HepG2 (cell line): ENCODE measurements around the gene MYEOV. TPM values are rescaled to one million over a fixed set of nuclear protein-coding genes. Genes with fewer than 3 reads are reported as not detected.

Source experiments
- ATAC-seq: fragments of 200-7000 bp; cut with Tn5 transposase; 3 replicates; pipeline ENCODE4 v1.9.1; 2020; ENCODE audit warnings: mild to moderate bottlenecking, moderate library complexity
- BruUV-seq: library from RNA; stranded (reverse); fragments of 400-500 nt; replicated peaks from 2 replicates; lab custom pipeline; 2021; lab: Mats Ljungman, UMichigan
- CTCF ChIA-PET: fragments of 300-600 bp; formaldehyde crosslinking; extraction: SDS; loops from one replicate; lab custom pipeline; 2021; ENCODE audit warnings: low total read pairs, inconsistent platforms, low intra/inter-chr PET ratio; lab: Yijun Ruan, JAX
- POLR2A ChIA-PET: fragments of 350-600 bp; sonication (Branson Sonifier 250); formaldehyde crosslinking; loops from one replicate; lab custom pipeline; 2020; ENCODE audit warnings: antibody characterized with exemption, inconsistent platforms; lab: Yijun Ruan, JAX
- DNase-seq: peaks from one replicate; pipeline ENCODE4 v3.0.0-alpha.2; 2015; ENCODE audit warnings: low spot score
- FAIRE-seq: peaks from 3 replicates; lab custom pipeline; 2011; peaks lifted over from hg19 to GRCh38; lab: Jason Lieb, UNC
- H2AFZ ChIP-seq: one replicate; pipeline ENCODE4 v1.6.1; 2011; ENCODE audit warnings: low read length, inconsistent platforms
- H3K27ac ChIP-seq: fragments of 300-600 bp; 3 replicates; pipeline ENCODE4 v1.8.0; 2011; ENCODE audit warnings: mixed run types, mild to moderate bottlenecking, mixed read lengths, low read length, inconsistent platforms; ENCODE audit not compliant: insufficient read depth; ENCODE audit errors: extremely low read length
- H3K27me3 ChIP-seq, 2 experiments: fragments of 200-600 bp in 1 of 2; 2 replicates in 1 of 2; 3 replicates in 1 of 2; pipeline versions ENCODE4 v1.6.0 to v1.8.0; 2011; ENCODE audit warnings: low read length in 2 of 2, mild to moderate bottlenecking in 2 of 2, moderate library complexity in 2 of 2, inconsistent platforms in 1 of 2; ENCODE audit not compliant: insufficient read depth in 2 of 2, control insufficient read depth in 1 of 2
- H3K36me3 ChIP-seq, 2 experiments: fragments of 200-600 bp in 1 of 2; replicated peaks in 1 of 2; 2 replicates in 1 of 2; 3 replicates in 1 of 2; pipeline versions ENCODE4 v1.5.1 to v1.8.0; 2011; ENCODE audit warnings: low read length in 2 of 2, inconsistent platforms in 1 of 2; ENCODE audit not compliant: insufficient read depth in 2 of 2, control insufficient read depth in 1 of 2
- H3K4me1 ChIP-seq: 2 replicates; pipeline ENCODE4 v1.5.1; 2012; ENCODE audit warnings: low read length, inconsistent platforms; ENCODE audit not compliant: insufficient read depth
- H3K4me2 ChIP-seq: 2 replicates; pipeline ENCODE4 v1.6.0; 2011; ENCODE audit warnings: low read depth, low read length, inconsistent platforms
- H3K4me3 ChIP-seq, 3 experiments: fragments of 200-600 bp in 1 of 3; sonication (generic), shearing (Covaris generic) in 1 of 3; replicated peaks in 1 of 3; 2 replicates each; pipeline ENCODE4 v1.5.1; 2011 to 2016; ENCODE audit warnings: low read length in 3 of 3, inconsistent platforms in 2 of 3, low read depth in 2 of 3, mild to moderate bottlenecking in 2 of 3, control low read depth in 1 of 3, mixed read lengths in 1 of 3; ENCODE audit not compliant: insufficient read depth in 1 of 3
- H3K79me2 ChIP-seq: one replicate; pipeline ENCODE4 v1.6.1; 2011; ENCODE audit warnings: low read length, inconsistent platforms; ENCODE audit not compliant: insufficient read depth
- H3K9ac ChIP-seq: 2 replicates; pipeline ENCODE4 v1.6.0; 2011; ENCODE audit warnings: mild to moderate bottlenecking, low read depth, low read length, inconsistent platforms; ENCODE audit not compliant: insufficient read depth
- H3K9me3 ChIP-seq: 2 replicates; pipeline ENCODE4 v1.5.1; 2012; ENCODE audit warnings: mild to moderate bottlenecking, low read length
- H4K20me1 ChIP-seq: 2 replicates; pipeline ENCODE4 v1.6.0; 2011; ENCODE audit warnings: inconsistent platforms, mild to moderate bottlenecking, low read length, moderate library complexity; ENCODE audit not compliant: insufficient read depth
- AKAP8 ChIP-seq: sonication (generic); formaldehyde crosslinking; IDR thresholded peaks from 2 replicates; pipeline ENCODE4 v1.5.1; 2020; ENCODE audit warnings: mild to moderate bottlenecking, missing genetic modification reagents
- BORCS8-MEF2B ChIP-seq: sonication (generic); formaldehyde crosslinking; IDR thresholded peaks from 2 replicates; pipeline ENCODE4 v1.8.0; 2022; ENCODE audit warnings: mild to moderate bottlenecking, missing genetic modification reagents
- HOXA7 ChIP-seq: sonication (generic); formaldehyde crosslinking; IDR thresholded peaks from 2 replicates; pipeline ENCODE4 v1.8.1; 2022; ENCODE audit warnings: mild to moderate bottlenecking, missing genetic modification reagents, moderate library complexity
- MXD4 ChIP-seq: IDR thresholded peaks from 2 replicates; pipeline ENCODE4 v1.6.1; 2016; ENCODE audit warnings: mild to moderate bottlenecking, missing biosample characterization, missing genetic modification reagents
- PATZ1 ChIP-seq: sonication (generic); formaldehyde crosslinking; IDR thresholded peaks from 2 replicates; pipeline ENCODE4 v1.4.0; 2020; ENCODE audit warnings: missing genetic modification reagents
- RNF2 ChIP-seq: fragments of 450-650 bp; conservative IDR thresholded peaks from 2 replicates; pipeline ENCODE4 v1.6.1; 2016; ENCODE audit warnings: low read depth
- ZBTB20 ChIP-seq: sonication (generic); formaldehyde crosslinking; IDR thresholded peaks from 2 replicates; pipeline ENCODE4 v1.8.1; 2023; ENCODE audit warnings: missing genetic modification reagents, low read depth, mild to moderate bottlenecking, borderline replicate concordance
- ZNF326 ChIP-seq: sonication (generic); formaldehyde crosslinking; IDR thresholded peaks from 2 replicates; pipeline ENCODE4 v1.4.0; 2020; ENCODE audit warnings: missing genetic modification reagents, borderline replicate concordance
- ZNF335 ChIP-seq: sonication (generic); formaldehyde crosslinking; IDR thresholded peaks from 2 replicates; pipeline ENCODE4 v1.4.0; 2020; ENCODE audit warnings: missing genetic modification reagents
- ZNF550 ChIP-seq: sonication (generic); formaldehyde crosslinking; IDR thresholded peaks from 2 replicates; pipeline ENCODE4 v1.4.0; 2020; ENCODE audit warnings: mild to moderate bottlenecking, missing genetic modification reagents, borderline replicate concordance
- ZNF782 ChIP-seq: sonication (generic); formaldehyde crosslinking; IDR thresholded peaks from 2 replicates; pipeline ENCODE4 v1.4.0; 2020; ENCODE audit warnings: missing genetic modification reagents, mild to moderate bottlenecking, borderline replicate concordance
- WGBS: methylation state at CpG from one replicate; pipeline ENCODE4 v1.1.6; 2017; ENCODE audit warnings: low lambda C conversion rate; 5-methylcytosine and 5-hydroxymethylcytosine counted together
- in situ Hi-C: cut with HindIII; loops from 2 replicates; pipeline ENCODE4 v1.10.0; 2017; ENCODE audit warnings: low pct_unique_long_range_greater_than_20kb; ENCODE audit not compliant: extremely low pct_ligation_motif_present
- intact Hi-C: fragments of 100-400 bp; cut with micrococcal nuclease; formaldehyde crosslinking; loops from one replicate; pipeline ENCODE4 v1.10.0; 2022; ENCODE audit not compliant: unreplicated experiment
- polyA plus RNA-seq, 8 experiments: library from polyadenylated mRNA; depleted of rRNA in 3 of 8; stranded (reverse) in 7 of 8; unstranded in 1 of 8; fragments of >200 nt; fragmentation: Illumina TruSeq in 4 of 8; extraction: Trizol in 4 of 8; gene quantifications; 2 replicates each; pipeline versions ENCODE4 v1.2.1 to v1.2.3, GENCODE V29; 2011 to 2016; ENCODE audit warnings: low read depth in 4 of 8, missing spikeins in 1 of 8, mixed read lengths in 1 of 8; ENCODE audit not compliant: insufficient read depth in 1 of 8
- total RNA-seq, 5 experiments: library from RNA; depleted of rRNA; stranded (reverse); fragments of >200 nt; fragmentation: Illumina TruSeq; extraction: Trizol; gene quantifications; 2 replicates each; pipeline ENCODE4 v1.2.3, GENCODE V29; 2016; ENCODE audit warnings: low read depth in 1 of 5
- TF ChIP-seq, protein P1 (sequence below): sonication (generic); formaldehyde crosslinking; IDR thresholded peaks from 2 replicates; pipeline ENCODE4 v1.8.0; 2022; ENCODE audit warnings: mild to moderate bottlenecking, missing genetic modification reagents, moderate library complexity
- TF ChIP-seq, protein P2 (sequence below): sonication (generic); formaldehyde crosslinking; IDR thresholded peaks from 2 replicates; pipeline ENCODE4 v1.4.0; 2020; ENCODE audit warnings: mild to moderate bottlenecking, missing genetic modification reagents

The MYEOV gene
- total and polyA plus RNA-seq, 2 of the 13 experiments (the other 11 are each of a cell fraction or from before 2014, with no cell fraction given), result 0.33 to 1.8 TPM

DNA sequence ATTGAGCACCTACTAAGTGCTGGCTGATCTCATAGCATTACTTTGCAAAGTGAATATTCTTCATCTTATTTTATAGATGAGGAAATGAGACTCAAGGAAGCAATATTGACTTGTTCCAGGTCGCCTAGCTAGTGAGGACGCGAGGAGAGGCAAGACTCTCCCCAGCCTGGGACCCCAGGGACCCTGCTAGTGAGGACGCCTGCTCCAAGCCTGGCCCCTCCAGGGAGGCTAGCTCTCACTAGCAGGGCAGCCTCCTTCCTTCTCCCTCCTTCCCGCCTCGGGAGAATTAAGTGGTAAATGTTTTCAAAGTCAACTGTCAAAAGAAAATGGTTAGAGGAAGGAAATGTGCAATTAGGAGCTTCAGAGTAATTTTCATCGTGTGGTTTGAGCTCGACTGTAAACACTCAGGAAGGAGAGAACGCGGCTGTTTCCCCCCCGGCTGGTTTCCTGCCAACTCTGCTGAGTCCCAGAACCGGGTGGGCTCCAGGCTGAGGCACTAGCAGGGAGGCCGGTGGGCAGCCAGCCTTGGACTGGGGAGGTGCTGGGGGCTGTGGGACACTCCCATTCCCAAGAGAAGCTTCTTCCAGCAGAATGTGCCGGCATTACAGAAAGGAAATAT, 17.9 kb downstream of the MYEOV start:
- FAIRE-seq (no peak), DNase-seq (no peak), ATAC-seq (no peak)
- CTCF ChIA-PET, result no interaction called here
- Histone ChIP-seq H3K4me1 (no peaks in the 10 kb centered on the region), H3K4me3 (no peak overlapping the region), H2AFZ (no peak overlapping the region), H4K20me1 (no peaks in the 10 kb centered on the region), H3K9me3 (no peaks in the 10 kb centered on the region), H3K27ac (no peak overlapping the region), H3K36me3 (no peaks in the 10 kb centered on the region), H3K79me2 (no peaks in the 10 kb centered on the region), H3K4me2 (no peak overlapping the region), H3K27me3 (peaks cover 8 to 51% of the 10 kb centered on the region in 2 experiments; a peak in 4 of 5 replicates), H3K9ac (no peak overlapping the region)
- intact Hi-C loops (no loop called here), in situ Hi-C loops (no loop called here)
- POLR2A ChIA-PET, result no interaction called here
- no peak for TF ChIP-seq AKAP8 (CRISPR knock-in tag)
- TF ChIP-seq ZBTB20, result no peak
- TF ChIP-seq, protein P1, sequence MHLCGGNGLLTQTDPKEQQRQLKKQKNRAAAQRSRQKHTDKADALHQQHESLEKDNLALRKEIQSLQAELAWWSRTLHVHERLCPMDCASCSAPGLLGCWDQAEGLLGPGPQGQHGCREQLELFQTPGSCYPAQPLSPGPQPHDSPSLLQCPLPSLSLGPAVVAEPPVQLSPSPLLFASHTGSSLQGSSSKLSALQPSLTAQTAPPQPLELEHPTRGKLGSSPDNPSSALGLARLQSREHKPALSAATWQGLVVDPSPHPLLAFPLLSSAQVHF, result no peak
- TF ChIP-seq ZNF550 (CRISPR knock-in tag), result no peak
- no peak for TF ChIP-seq RNF2
- 26% methylated on average over 14 of the region's 14 CpGs for WGBS
- BruUV-seq, result no TSS peak

DNA sequence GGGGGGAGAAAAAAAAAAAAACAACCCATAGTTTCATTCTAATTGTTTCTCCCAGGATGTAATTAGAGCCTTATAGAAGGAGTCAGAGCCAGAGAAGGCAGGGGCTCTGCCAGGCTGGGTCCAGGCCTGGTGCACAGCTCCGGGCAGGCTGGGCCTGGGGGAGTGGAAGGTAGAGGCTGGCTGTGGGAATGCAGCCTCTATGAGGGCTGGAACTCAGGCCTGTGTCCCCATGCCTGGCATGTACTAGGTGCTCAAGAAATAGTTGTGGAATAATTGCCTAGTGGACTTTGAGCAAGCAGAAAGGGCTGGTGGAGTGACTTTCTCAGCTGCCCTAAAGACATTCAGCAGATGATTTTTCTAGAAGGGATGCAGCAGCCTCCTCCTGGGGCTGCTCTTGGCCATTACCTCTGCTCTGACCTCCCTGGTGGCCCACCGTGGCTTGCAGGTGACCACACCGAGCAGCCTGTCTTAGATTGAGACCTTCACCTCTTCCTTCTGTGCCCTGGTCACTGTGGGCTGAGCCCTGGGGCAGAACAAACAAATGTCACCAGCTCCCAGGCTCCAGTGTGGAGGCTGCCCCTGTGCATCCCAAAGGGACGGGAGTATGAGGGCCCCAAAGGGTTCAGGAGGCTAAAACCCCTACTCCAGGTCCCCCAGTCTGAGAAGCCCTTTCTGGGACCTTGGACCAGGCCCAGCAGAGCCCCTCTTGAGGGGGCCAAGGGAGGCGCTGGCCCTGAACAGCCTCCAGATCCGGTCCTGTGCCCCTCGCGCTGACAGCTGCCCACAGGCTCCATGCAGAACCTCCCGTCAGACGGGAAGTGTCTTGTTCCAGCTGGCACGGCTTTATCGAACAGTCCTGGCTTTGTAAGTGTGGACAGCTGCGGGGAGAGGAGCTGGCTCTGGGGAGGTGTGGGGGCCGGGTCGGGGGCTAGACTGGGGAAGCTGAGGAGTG, 18.8 kb downstream of the MYEOV start:
- no peak for DNase-seq
- CTCF ChIA-PET, result no interaction called here
- Histone ChIP-seq H3K79me2 (no peaks in the 10 kb centered on the region), H3K9ac (no peak overlapping the region), H3K27me3 (peaks cover 8 to 49% of the 10 kb centered on the region in 2 experiments; a peak in 4 of 5 replicates), H3K4me1 (no peaks in the 10 kb centered on the region), H3K4me3 (no peak overlapping the region), H3K27ac (no peak overlapping the region), H3K9me3 (no peaks in the 10 kb centered on the region), H3K36me3 (no peaks in the 10 kb centered on the region), H4K20me1 (no peaks in the 10 kb centered on the region), H2AFZ (no peak overlapping the region), H3K4me2 (no peak overlapping the region)
- WGBS, result 41% methylated on average over 12 of the region's 15 CpGs
- intact Hi-C loops, result no loop called here
- POLR2A ChIA-PET, result no interaction called here
- ATAC-seq, result no peak
- in situ Hi-C loops, result no loop called here
- BruUV-seq, result no TSS peak
- no peak for FAIRE-seq
- no peak for TF ChIP-seq ZNF782 (CRISPR knock-in tag)
- TF ChIP-seq ZNF326 (CRISPR knock-in tag), result no peak
- TF ChIP-seq BORCS8-MEF2B (CRISPR knock-in tag), result no peak
- TF ChIP-seq, protein P2, sequence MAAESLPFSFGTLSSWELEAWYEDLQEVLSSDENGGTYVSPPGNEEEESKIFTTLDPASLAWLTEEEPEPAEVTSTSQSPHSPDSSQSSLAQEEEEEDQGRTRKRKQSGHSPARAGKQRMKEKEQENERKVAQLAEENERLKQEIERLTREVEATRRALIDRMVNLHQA (CRISPR knock-in tag), result no peak
- TF ChIP-seq PATZ1 (CRISPR knock-in tag), result no peak
- no peak for TF ChIP-seq HOXA7
- no peak for TF ChIP-seq ZNF335 (CRISPR knock-in tag)
- no peak for TF ChIP-seq MXD4 (CRISPR knock-in tag)
